MM.1S (cell line): ENCODE measurements around the gene ARHGAP8.

Source experiments
- CTCF ChIP-seq: fragments of 300-600 bp; sonication (generic); IDR thresholded peaks from 2 replicates; pipeline ENCODE4 v1.5.1; 2016; ENCODE audit warnings: antibody characterized with exemption, low read length, mixed read lengths
- EZH2 ChIP-seq: fragments of 300-600 bp; sonication (generic); optimal IDR thresholded peaks from 2 replicates; pipeline ENCODE3; 2017; ENCODE audit warnings: low read depth, mild to moderate bottlenecking, antibody characterized with exemption, low read length, mixed read lengths
- EZH2phosphoT487 ChIP-seq: fragments of 300-600 bp; sonication (generic); IDR thresholded peaks from 2 replicates; pipeline ENCODE4 v1.6.1; 2018; ENCODE audit warnings: antibody characterized with exemption, low read length

GRCh38 chr22:44714703-44715350 is 37.5 kb upstream of the ARHGAP8 start:
- TF ChIP-seq CTCF (no peak), EZH2 (no peak), EZH2phosphoT487 (no peak)
